HepG2 (cell line): ENCODE measurements around the gene METRN. TPM values are rescaled to one million over a fixed set of nuclear protein-coding genes. Genes with fewer than 3 reads are reported as not detected.
A peak's percentile ranks its signal among the peaks of the same experiment; 100 is the strongest.

Source experiments
- DRAP1 ChIP-seq: IDR thresholded peaks from 2 replicates; pipeline ENCODE4 v1.6.1; 2016; ENCODE audit warnings: missing genetic modification reagents, missing compliant biosample characterization
- FLYWCH1 ChIP-seq: sonication (generic); formaldehyde crosslinking; IDR thresholded peaks from 2 replicates; pipeline ENCODE4 v1.8.1; 2023; ENCODE audit warnings: mild to moderate bottlenecking, missing genetic modification reagents
- HIC2 ChIP-seq: sonication (generic); formaldehyde crosslinking; IDR thresholded peaks from 2 replicates; pipeline ENCODE4 v1.9.0; 2022; ENCODE audit warnings: low read depth, missing genetic modification reagents
- KAT7 ChIP-seq: IDR thresholded peaks from 2 replicates; pipeline ENCODE4 v1.6.1; 2018; ENCODE audit warnings: borderline replicate concordance, missing compliant biosample characterization
- KDM2A ChIP-seq: sonication (generic); formaldehyde crosslinking; IDR thresholded peaks from 2 replicates; pipeline ENCODE4 v1.4.0; 2020; ENCODE audit warnings: low read depth, missing genetic modification reagents, borderline replicate concordance
- MEIS2 ChIP-seq: sonication (generic); formaldehyde crosslinking; IDR thresholded peaks from 2 replicates; pipeline ENCODE4 v1.9.0; 2021; ENCODE audit warnings: mild to moderate bottlenecking, missing genetic modification reagents
- RBM22 ChIP-seq: fragments of 200-400 bp; formaldehyde crosslinking; optimal IDR thresholded peaks from 2 replicates; pipeline ENCODE3; 2017; ENCODE audit warnings: mild to moderate bottlenecking, low read length, moderate library complexity
- REL ChIP-seq: sonication (generic); formaldehyde crosslinking; conservative IDR thresholded peaks from 2 replicates; pipeline ENCODE4 v1.8.0; 2022; ENCODE audit warnings: mild to moderate bottlenecking, missing genetic modification reagents, moderate library complexity
- TMF1 ChIP-seq: sonication (generic); formaldehyde crosslinking; IDR thresholded peaks from 2 replicates; pipeline ENCODE4 v1.8.1; 2022; ENCODE audit warnings: low read depth, missing genetic modification reagents
- ZBTB3 ChIP-seq: sonication (generic); formaldehyde crosslinking; IDR thresholded peaks from 2 replicates; pipeline ENCODE4 v1.4.0; 2020; ENCODE audit warnings: low read depth, mild to moderate bottlenecking, moderate library complexity, missing genetic modification reagents, borderline replicate concordance
- ZFP90 ChIP-seq: sonication (generic); formaldehyde crosslinking; IDR thresholded peaks from 2 replicates; pipeline ENCODE4 v1.8.0; 2022; ENCODE audit warnings: missing genetic modification reagents, mild to moderate bottlenecking, inconsistent platforms, borderline replicate concordance
- ZNF446 ChIP-seq: sonication (generic); formaldehyde crosslinking; IDR thresholded peaks from 2 replicates; pipeline ENCODE4 v1.5.0; 2020; ENCODE audit warnings: mild to moderate bottlenecking, missing genetic modification reagents
- ZNF512B ChIP-seq: sonication (generic); formaldehyde crosslinking; IDR thresholded peaks from 2 replicates; pipeline ENCODE4 v1.5.1; 2020; ENCODE audit warnings: missing genetic modification reagents, mild to moderate bottlenecking, borderline replicate concordance
- ZNF563 ChIP-seq: sonication (generic); formaldehyde crosslinking; IDR thresholded peaks from 2 replicates; pipeline ENCODE4 v1.8.0; 2022; ENCODE audit warnings: mild to moderate bottlenecking, moderate library complexity, missing genetic modification reagents
- ZNF564 ChIP-seq: sonication (generic); formaldehyde crosslinking; IDR thresholded peaks from 2 replicates; pipeline ENCODE4 v1.8.1; 2023; ENCODE audit warnings: mild to moderate bottlenecking, missing genetic modification reagents
- ZNF770 ChIP-seq: sonication (generic); formaldehyde crosslinking; IDR thresholded peaks from 2 replicates; pipeline ENCODE4 v1.5.0; 2020; ENCODE audit warnings: mild to moderate bottlenecking, missing genetic modification reagents
- ZNF800 ChIP-seq: sonication (generic); formaldehyde crosslinking; IDR thresholded peaks from 2 replicates; pipeline ENCODE4 v1.4.0; 2020; ENCODE audit warnings: missing genetic modification reagents
- polyA plus RNA-seq, 8 experiments: library from polyadenylated mRNA; depleted of rRNA in 3 of 8; stranded (reverse) in 7 of 8; unstranded in 1 of 8; fragments of >200 nt; fragmentation: Illumina TruSeq in 4 of 8; extraction: Trizol in 4 of 8; gene quantifications; 2 replicates each; pipeline versions ENCODE4 v1.2.1 to v1.2.3, GENCODE V29; 2011 to 2016; ENCODE audit warnings: low read depth in 4 of 8, missing spikeins in 1 of 8, mixed read lengths in 1 of 8; ENCODE audit not compliant: insufficient read depth in 1 of 8
- total RNA-seq, 5 experiments: library from RNA; depleted of rRNA; stranded (reverse); fragments of >200 nt; fragmentation: Illumina TruSeq; extraction: Trizol; gene quantifications; 2 replicates each; pipeline ENCODE4 v1.2.3, GENCODE V29; 2016; ENCODE audit warnings: low read depth in 1 of 5

Gene METRN
- total and polyA plus RNA-seq, 2 of the 13 experiments (the other 11 are each of a cell fraction or from before 2014, with no cell fraction given) = 25.5 to 46.1 TPM

GRCh38 chr16:700684-701584 is 14.0 kb upstream of the METRN start (continued):
- TF ChIP-seq ZNF512B (CRISPR knock-in tag) = no peak
- TF ChIP-seq KAT7 = no peak
- TF ChIP-seq TMF1 (CRISPR knock-in tag) = peak; percentile 93
- TF ChIP-seq ZBTB3 (CRISPR knock-in tag) = no peak
- TF ChIP-seq DRAP1 = no peak
- TF ChIP-seq FLYWCH1 (CRISPR knock-in tag) = no peak
- 0 out of 2 replicates have a peak, but pooled peaks have one; percentile 47 for TF ChIP-seq ZNF564 (CRISPR knock-in tag)
- TF ChIP-seq KDM2A (CRISPR knock-in tag) = no peak
- no peak for TF ChIP-seq RBM22
- TF ChIP-seq ZFP90 (CRISPR knock-in tag) = peak; percentile 70; the same call in 1 of the 2 replicates
- peak; percentile 63; the same call in 1 of the 2 replicates for TF ChIP-seq ZNF800
- TF ChIP-seq HIC2 (CRISPR knock-in tag) = no peak; the same call in 1 of the 2 replicates
- TF ChIP-seq REL = no peak
- TF ChIP-seq MEIS2 (CRISPR knock-in tag) = peak; percentile 92
- no peak for TF ChIP-seq ZNF770 (CRISPR knock-in tag)
- TF ChIP-seq ZNF563 = peak; percentile 96
- TF ChIP-seq ZNF446 = peak; percentile 97; the same call in 1 of the 2 replicates
